Measurements from ENCODE around the gene MLC1.

The MLC1 gene

GRCh38 chr22:50027639-50028537 is 57.3 kb downstream of the MLC1 start:
- H3K4me1 ChIP-seq (ENCODE audit: control insufficient read depth, insufficient read depth, low read depth, low read length) = peaks cover 5% of the 10 kb centered on the region
- H3K4me3 ChIP-seq (ENCODE audit: insufficient read depth in 1 of 2, low read depth in 1 of 2, low read length in 2 of 2) = no peak overlapping the region
- no peak overlapping the region for H2AFZ ChIP-seq (ENCODE audit: low read depth, low read length)
- H3K27me3 ChIP-seq (ENCODE audit: control insufficient read depth in 1 of 2, insufficient read depth in 1 of 2, low read length in 2 of 2) = peaks cover 18 to 52% of the 10 kb centered on the region in 2 experiments
- H3K4ac ChIP-seq (ENCODE audit: low read depth in 1 of 2, low read length in 2 of 2) = no peak overlapping the region
- no peak overlapping the region for H3K27ac ChIP-seq (ENCODE audit: low read length, poor library complexity, severe bottlenecking)
- no peak overlapping the region for H2BK12ac ChIP-seq (ENCODE audit: low read length in 2 of 2)
- no peaks in the 10 kb centered on the region for H3K36me3 ChIP-seq (ENCODE audit: control insufficient read depth in 1 of 2, insufficient read depth in 2 of 2, low read depth in 1 of 2, low read length in 2 of 2)
- no peaks in the 10 kb centered on the region for H3K79me1 ChIP-seq (replicated peaks; ENCODE audit: low read length, poor library complexity, severe bottlenecking)
- no peak overlapping the region for H2BK120ac ChIP-seq (ENCODE audit: low read depth, low read length)
- H3K14ac ChIP-seq (ENCODE audit: low read length in 2 of 2) = no peak overlapping the region
- H4K8ac ChIP-seq (ENCODE audit: low read length) = no peak overlapping the region
- H2AK5ac ChIP-seq (ENCODE audit: low read length, severe bottlenecking) = no peak overlapping the region
- no peak overlapping the region for H3K18ac ChIP-seq (ENCODE audit: low read depth in 1 of 2, low read length in 2 of 2)
- no peak overlapping the region for H3K4me2 ChIP-seq (ENCODE audit: low read length, poor library complexity, severe bottlenecking)
- no peak overlapping the region for H3K23ac ChIP-seq (ENCODE audit: low read length in 2 of 2)
- peak overlapping the region; percentile 45 for H4K91ac ChIP-seq (ENCODE audit: low read length)
- 91% methylated on average over 40 of the region's 42 CpGs for WGBS
- H2BK5ac ChIP-seq (ENCODE audit: low read depth, low read length, poor library complexity, severe bottlenecking) = no peak overlapping the region
- no peak overlapping the region for H3K9ac ChIP-seq (ENCODE audit: low read length)
- H3K9me3 ChIP-seq (ENCODE audit: control insufficient read depth, low read length) = no peaks in the 10 kb centered on the region
- no peak for DNase-seq
- H2BK15ac ChIP-seq (ENCODE audit: low read depth, poor library complexity, severe bottlenecking) = no peak overlapping the region

GRCh38 chr22:50025993-50026392 is 59.2 kb downstream of the MLC1 start:
- H3K9me3 ChIP-seq (ENCODE audit: control insufficient read depth, low read length) = no peaks in the 10 kb centered on the region
- H3K4me1 ChIP-seq (ENCODE audit: control insufficient read depth, insufficient read depth, low read depth, low read length) = peaks cover 5% of the 10 kb centered on the region
- H3K4ac ChIP-seq (ENCODE audit: low read depth in 1 of 2, low read length in 2 of 2) = no peak overlapping the region
- no peak overlapping the region for H3K27ac ChIP-seq (ENCODE audit: low read length, poor library complexity, severe bottlenecking)
- no peak overlapping the region for H4K8ac ChIP-seq (ENCODE audit: low read length)
- H3K36me3 ChIP-seq (ENCODE audit: control insufficient read depth in 1 of 2, insufficient read depth in 2 of 2, low read depth in 1 of 2, low read length in 2 of 2) = no peaks in the 10 kb centered on the region
- H3K27me3 ChIP-seq (ENCODE audit: control insufficient read depth in 1 of 2, insufficient read depth in 1 of 2, low read length in 2 of 2) = peaks cover 7 to 44% of the 10 kb centered on the region in 2 experiments
- H2AK5ac ChIP-seq (ENCODE audit: low read length, severe bottlenecking) = no peak overlapping the region
- DNase-seq = no peak
- no peak overlapping the region for H2BK15ac ChIP-seq (ENCODE audit: low read depth, poor library complexity, severe bottlenecking)
- H2BK12ac ChIP-seq (ENCODE audit: low read length in 2 of 2) = no peak overlapping the region
- no peak overlapping the region for H4K91ac ChIP-seq (ENCODE audit: low read length)
- WGBS = 90% methylated on average over 13 of the region's 13 CpGs
- no peak overlapping the region for H3K9ac ChIP-seq (ENCODE audit: low read length)
- H3K14ac ChIP-seq (ENCODE audit: low read length in 2 of 2) = no peak overlapping the region
- H2AFZ ChIP-seq (ENCODE audit: low read depth, low read length) = no peak overlapping the region
- H2BK5ac ChIP-seq (ENCODE audit: low read depth, low read length, poor library complexity, severe bottlenecking) = no peak overlapping the region
- no peaks in the 10 kb centered on the region for H3K79me1 ChIP-seq (replicated peaks; ENCODE audit: low read length, poor library complexity, severe bottlenecking)
- no peak overlapping the region for H3K4me2 ChIP-seq (ENCODE audit: low read length, poor library complexity, severe bottlenecking)
- H2BK120ac ChIP-seq (ENCODE audit: low read depth, low read length) = no peak overlapping the region
- H3K23ac ChIP-seq (ENCODE audit: low read length in 2 of 2) = no peak overlapping the region
- H3K18ac ChIP-seq (ENCODE audit: low read depth in 1 of 2, low read length in 2 of 2) = no peak overlapping the region
- H3K4me3 ChIP-seq (ENCODE audit: insufficient read depth in 1 of 2, low read depth in 1 of 2, low read length in 2 of 2) = no peak overlapping the region

GRCh38 chr22:50022171-50022819 is 62.9 kb downstream of the MLC1 start:
- 80% methylated on average over 14 of the region's 14 CpGs for WGBS

GRCh38 chr22:50020606-50021005 is 64.6 kb downstream of the MLC1 start:
- no peak overlapping the region for H2AFZ ChIP-seq (ENCODE audit: low read depth, low read length)
- no peak overlapping the region for H3K23ac ChIP-seq (ENCODE audit: low read length in 2 of 2)
- no peak overlapping the region for H3K9ac ChIP-seq (ENCODE audit: low read length)
- H4K8ac ChIP-seq (ENCODE audit: low read length) = no peak overlapping the region
- no peak overlapping the region for H3K4ac ChIP-seq (ENCODE audit: low read depth in 1 of 2, low read length in 2 of 2)
- H3K4me1 ChIP-seq (ENCODE audit: control insufficient read depth, insufficient read depth, low read depth, low read length) = no peaks in the 10 kb centered on the region
- H2BK15ac ChIP-seq (ENCODE audit: low read depth, poor library complexity, severe bottlenecking) = no peak overlapping the region
- H3K9me3 ChIP-seq (ENCODE audit: control insufficient read depth, low read length) = peaks cover 5% of the 10 kb centered on the region
- 87% methylated on average over 15 of the region's 15 CpGs for WGBS
- DNase-seq = no peak
- peaks cover 37 to 64% of the 10 kb centered on the region in 2 experiments for H3K27me3 ChIP-seq (ENCODE audit: control insufficient read depth in 1 of 2, insufficient read depth in 1 of 2, low read length in 2 of 2)
- no peak overlapping the region for H2BK12ac ChIP-seq (ENCODE audit: low read length in 2 of 2)
- H3K14ac ChIP-seq (ENCODE audit: low read length in 2 of 2) = peak overlapping the region in 1 of 2 experiments; percentile 4
- no peak overlapping the region for H3K18ac ChIP-seq (ENCODE audit: low read depth in 1 of 2, low read length in 2 of 2)
- no peak overlapping the region for H3K4me3 ChIP-seq (ENCODE audit: insufficient read depth in 1 of 2, low read depth in 1 of 2, low read length in 2 of 2)
- H3K27ac ChIP-seq (ENCODE audit: low read length, poor library complexity, severe bottlenecking) = no peak overlapping the region
- no peak overlapping the region for H3K4me2 ChIP-seq (ENCODE audit: low read length, poor library complexity, severe bottlenecking)
- H2AK5ac ChIP-seq (ENCODE audit: low read length, severe bottlenecking) = no peak overlapping the region
- H3K36me3 ChIP-seq (ENCODE audit: control insufficient read depth in 1 of 2, insufficient read depth in 2 of 2, low read depth in 1 of 2, low read length in 2 of 2) = no peaks in the 10 kb centered on the region
- no peak overlapping the region for H2BK120ac ChIP-seq (ENCODE audit: low read depth, low read length)
- H2BK5ac ChIP-seq (ENCODE audit: low read depth, low read length, poor library complexity, severe bottlenecking) = no peak overlapping the region
- no peaks in the 10 kb centered on the region for H3K79me1 ChIP-seq (replicated peaks; ENCODE audit: low read length, poor library complexity, severe bottlenecking)
- H4K91ac ChIP-seq (ENCODE audit: low read length) = no peak overlapping the region

More at GRCh38 chr22:50022171-50022819, 62.9 kb downstream of the MLC1 start:
- Histone ChIP-seq H3K14ac (ENCODE audit: low read length in 2 of 2) (no peak overlapping the region), H2AFZ (ENCODE audit: low read depth, low read length) (no peak overlapping the region), H3K4me1 (ENCODE audit: control insufficient read depth, insufficient read depth, low read depth, low read length) (no peaks in the 10 kb centered on the region), H2AK5ac (ENCODE audit: low read length, severe bottlenecking) (no peak overlapping the region), H4K91ac (ENCODE audit: low read length) (no peak overlapping the region), H3K18ac (ENCODE audit: low read depth in 1 of 2, low read length in 2 of 2) (no peak overlapping the region), H2BK5ac (ENCODE audit: low read depth, low read length, poor library complexity, severe bottlenecking) (no peak overlapping the region), H4K8ac (ENCODE audit: low read length) (no peak overlapping the region), H2BK120ac (ENCODE audit: low read depth, low read length) (no peak overlapping the region), H3K4me3 (ENCODE audit: insufficient read depth in 1 of 2, low read depth in 1 of 2, low read length in 2 of 2) (no peak overlapping the region), H3K9me3 (ENCODE audit: control insufficient read depth, low read length) (peaks cover 5% of the 10 kb centered on the region), H3K36me3 (ENCODE audit: control insufficient read depth in 1 of 2, insufficient read depth in 2 of 2, low read depth in 1 of 2, low read length in 2 of 2) (no peaks in the 10 kb centered on the region), H3K79me1 (replicated peaks; ENCODE audit: low read length, poor library complexity, severe bottlenecking) (no peaks in the 10 kb centered on the region), H3K27ac (ENCODE audit: low read length, poor library complexity, severe bottlenecking) (no peak overlapping the region), H3K23ac (ENCODE audit: low read length in 2 of 2) (no peak overlapping the region), H3K4me2 (ENCODE audit: low read length, poor library complexity, severe bottlenecking) (no peak overlapping the region), H2BK12ac (ENCODE audit: low read length in 2 of 2) (no peak overlapping the region), H3K9ac (ENCODE audit: low read length) (no peak overlapping the region), H3K27me3 (ENCODE audit: control insufficient read depth in 1 of 2, insufficient read depth in 1 of 2, low read length in 2 of 2) (peaks cover 26 to 57% of the 10 kb centered on the region in 2 experiments), H3K4ac (ENCODE audit: low read depth in 1 of 2, low read length in 2 of 2) (no peak overlapping the region), H2BK15ac (ENCODE audit: low read depth, poor library complexity, severe bottlenecking) (no peak overlapping the region)
- no peak for DNase-seq

All from mesenchymal stem cell (in vitro differentiated cells and primary cell).